Natural killer cell (primary cell): ENCODE results near the gene KLK6. TPM values are rescaled to one million over a fixed set of nuclear protein-coding genes. Genes with fewer than 3 reads are reported as not detected.

Experiments
- ATAC-seq, 3 donors: fragments of 150-1000 bp in 2 of 3; fragments of 200-7000 bp in 1 of 3; cut with Tn5 transposase; 1 replicate in 1 of 3; 2 replicates in 2 of 3; pipeline ENCODE4 v1.10.0; 2021; ENCODE audit warnings: mild to moderate bottlenecking in 2 of 3, moderate library complexity in 2 of 3
- DNase-seq, 2 donors: peaks; one replicate each; pipeline versions ENCODE4 v3.0.0 to v3.0.0-alpha.2; 2013 to 2021; ENCODE audit warnings: mixed read lengths in 1 of 2
- H3K27ac ChIP-seq: one replicate; pipeline ENCODE4 v1.5.1; 2013; ENCODE audit warnings: mild to moderate bottlenecking, low read length
- H3K27me3 ChIP-seq: one replicate; pipeline ENCODE4 v1.6.1; 2013; ENCODE audit warnings: low read length; ENCODE audit not compliant: control insufficient read depth, insufficient read depth
- H3K36me3 ChIP-seq: one replicate; pipeline ENCODE4 v1.6.1; 2013; ENCODE audit warnings: low read length; ENCODE audit not compliant: control insufficient read depth, insufficient read depth
- H3K4me1 ChIP-seq: one replicate; pipeline ENCODE4 v1.6.1; 2013; ENCODE audit warnings: low read length; ENCODE audit not compliant: control insufficient read depth, insufficient read depth
- H3K4me3 ChIP-seq: one replicate; pipeline ENCODE4 v1.5.1; 2013; ENCODE audit warnings: low read length
- H3K9me3 ChIP-seq: one replicate; pipeline ENCODE4 v1.6.1; 2013; ENCODE audit warnings: low read length; ENCODE audit not compliant: control insufficient read depth, insufficient read depth
- H3K27ac Mint-ChIP-seq, 2 donors: one replicate each; pipeline ENCODE4 v1.8.0; 2022; ENCODE audit warnings: mild to moderate bottlenecking in 2 of 2, mixed read lengths in 2 of 2, moderate library complexity in 1 of 2
- H3K27me3 Mint-ChIP-seq, 2 donors: one replicate each; pipeline ENCODE4 v1.8.0; 2022; ENCODE audit warnings: low read depth in 2 of 2, mixed read lengths in 2 of 2
- H3K36me3 Mint-ChIP-seq: one replicate; pipeline ENCODE4 v1.8.0; 2022; ENCODE audit warnings: mixed read lengths
- H3K4me1 Mint-ChIP-seq, 2 donors: one replicate each; pipeline ENCODE4 v1.8.0; 2022; ENCODE audit warnings: mixed read lengths in 2 of 2
- H3K4me3 Mint-ChIP-seq: one replicate; pipeline ENCODE4 v1.8.0; 2022; ENCODE audit warnings: mild to moderate bottlenecking, moderate library complexity, mixed read lengths
- H3K9me3 Mint-ChIP-seq, 2 donors: one replicate each; pipeline ENCODE4 v1.8.0; 2022; ENCODE audit warnings: mixed read lengths in 2 of 2
- CTCF ChIP-seq: fragments of 200-600 bp; IDR thresholded peaks from one replicate; pipeline ENCODE4 v1.8.0; 2022; ENCODE audit warnings: antibody characterized with exemption
- WGBS: methylation state at CpG from one replicate; pipeline ENCODE4 v1.1.7; 2013; ENCODE audit warnings: missing lambda C conversion rate; ENCODE audit not compliant: insufficient coverage; 5-methylcytosine and 5-hydroxymethylcytosine counted together
- intact Hi-C: fragments of 100-400 bp; cut with micrococcal nuclease; formaldehyde crosslinking; loops from one replicate; pipeline ENCODE4 v1.14.2; 2022
- total RNA-seq, 4 donors: library from RNA; stranded (reverse); fragments of 120-200 nt in 1 of 4; gene quantifications; one replicate each; pipeline versions ENCODE4 v1.2.3 to v1.2.4, GENCODE V29; 2013 to 2022

Gene KLK6
- total RNA-seq, 3 donors from 2014 or later (not counting 1 experiment from before 2014, with no cell fraction given) = not detected

- no peaks in the 10 kb centered on the region for H3K9me3 Mint-ChIP-seq
- H3K4me1 Mint-ChIP-seq = peaks cover 8 to 11% of the 10 kb centered on the region in 2 donors
- intact Hi-C loops = no loop called here
These were observed 43.2 kb downstream of the KLK6 start for GRCh38 chr19:50926144-50926543.

GRCh38 chr19:50925734-50926133, 43.7 kb downstream of the KLK6 start:
- WGBS = 85% methylated on average over 2 of the region's 2 CpGs
- DNase-seq (no peak), ATAC-seq (no peak)
- Histone ChIP-seq H3K27ac (no peak overlapping the region), H3K4me3 (no peak overlapping the region), H3K36me3 (no peaks in the 10 kb centered on the region), H3K4me1 (peaks cover 6% of the 10 kb centered on the region), H3K27me3 (peaks cover 3% of the 10 kb centered on the region), H3K9me3 (no peaks in the 10 kb centered on the region)
- H3K36me3 Mint-ChIP-seq = no peaks in the 10 kb centered on the region
- no peak overlapping the region for H3K4me3 Mint-ChIP-seq
- no peak overlapping the region for H3K27ac Mint-ChIP-seq
- intact Hi-C loops = no loop called here
- H3K27me3 Mint-ChIP-seq = peaks cover 9 to 26% of the 10 kb centered on the region in 2 donors
- no peaks in the 10 kb centered on the region for H3K9me3 Mint-ChIP-seq
- H3K4me1 Mint-ChIP-seq = peaks cover 8 to 10% of the 10 kb centered on the region in 2 donors
- no peak for TF ChIP-seq CTCF

More at GRCh38 chr19:50926144-50926543, 43.2 kb downstream of the KLK6 start:
- Histone ChIP-seq H3K4me1 (peaks cover 6% of the 10 kb centered on the region), H3K27me3 (peaks cover 3% of the 10 kb centered on the region), H3K27ac (no peak overlapping the region), H3K4me3 (no peak overlapping the region), H3K36me3 (no peaks in the 10 kb centered on the region), H3K9me3 (no peaks in the 10 kb centered on the region)
- 66% methylated on average over 4 of the region's 11 CpGs for WGBS
- Mint-ChIP-seq H3K4me3 (no peak overlapping the region), H3K36me3 (no peaks in the 10 kb centered on the region), H3K27me3 (peaks cover 12 to 31% of the 10 kb centered on the region in 2 donors), H3K27ac (no peak overlapping the region)
- no peak for TF ChIP-seq CTCF
- ATAC-seq (no peak), DNase-seq (no peak)

- H3K4me1 ChIP-seq = peaks cover 6% of the 10 kb centered on the region
- intact Hi-C loops = no loop called here
- WGBS = 64% methylated on average over 6 of the region's 6 CpGs
- Mint-ChIP-seq H3K4me3 (no peak overlapping the region), H3K4me1 (peaks cover 8 to 10% of the 10 kb centered on the region in 2 donors), H3K27me3 (peaks cover 18 to 28% of the 10 kb centered on the region in 2 donors), H3K27ac (no peak overlapping the region), H3K9me3 (no peaks in the 10 kb centered on the region), H3K36me3 (no peaks in the 10 kb centered on the region)
- H3K27me3 ChIP-seq = peaks cover 3% of the 10 kb centered on the region
- no peaks in the 10 kb centered on the region for H3K9me3 ChIP-seq
- H3K4me3 ChIP-seq = no peak overlapping the region
- DNase-seq = no peak
- H3K36me3 ChIP-seq = no peaks in the 10 kb centered on the region
- ATAC-seq = no peak
- H3K27ac ChIP-seq = no peak overlapping the region
- no peak for TF ChIP-seq CTCF
These were observed 44.8 kb downstream of the KLK6 start for GRCh38 chr19:50924586-50924985.

GRCh38 chr19:50922317-50922853, 47.0 kb downstream of the KLK6 start:
- Histone ChIP-seq H3K27me3 (peaks cover 5% of the 10 kb centered on the region), H3K27ac (no peak overlapping the region), H3K9me3 (no peaks in the 10 kb centered on the region), H3K36me3 (no peaks in the 10 kb centered on the region), H3K4me3 (no peak overlapping the region), H3K4me1 (peaks cover 6% of the 10 kb centered on the region)
- peaks cover 8 to 10% of the 10 kb centered on the region in 2 donors for H3K4me1 Mint-ChIP-seq
- intact Hi-C loops = loop anchor here (2.0 kb wide), 1 partner anchor 16 kb away; no protein-coding TSS in a partner anchor
- H3K27me3 Mint-ChIP-seq = peaks cover 25 to 27% of the 10 kb centered on the region in 2 donors
- whole genome bisulfite sequencing = 32% methylated on average over 21 of the region's 21 CpGs
- H3K36me3 Mint-ChIP-seq = no peaks in the 10 kb centered on the region
- peak; percentile 78 for TF ChIP-seq CTCF
- no peak overlapping the region for H3K27ac Mint-ChIP-seq
- H3K4me3 Mint-ChIP-seq = no peak overlapping the region
- no peaks in the 10 kb centered on the region for H3K9me3 Mint-ChIP-seq
- ATAC-seq (peak; percentile 88 to 100 (median 99)), DNase-seq (peak; percentile 57 to 90)
